GM19463 (cell line): Measurements from ENCODE around the gene RGR.
"Not testable (repeated sequence)": the region's sequence is repeated elsewhere in the genome, so short reads cannot be mapped to it uniquely, and the experiment has no call there.

ENCODE experiments used
- ATAC-seq: cut with Tn5 transposase; IDR thresholded peaks from one replicate; pipeline ENCODE4 v1.9.1; 2021; ENCODE audit warnings: mild to moderate bottlenecking, moderate library complexity; ENCODE audit not compliant: unreplicated experiment

The RGR gene

DNA sequence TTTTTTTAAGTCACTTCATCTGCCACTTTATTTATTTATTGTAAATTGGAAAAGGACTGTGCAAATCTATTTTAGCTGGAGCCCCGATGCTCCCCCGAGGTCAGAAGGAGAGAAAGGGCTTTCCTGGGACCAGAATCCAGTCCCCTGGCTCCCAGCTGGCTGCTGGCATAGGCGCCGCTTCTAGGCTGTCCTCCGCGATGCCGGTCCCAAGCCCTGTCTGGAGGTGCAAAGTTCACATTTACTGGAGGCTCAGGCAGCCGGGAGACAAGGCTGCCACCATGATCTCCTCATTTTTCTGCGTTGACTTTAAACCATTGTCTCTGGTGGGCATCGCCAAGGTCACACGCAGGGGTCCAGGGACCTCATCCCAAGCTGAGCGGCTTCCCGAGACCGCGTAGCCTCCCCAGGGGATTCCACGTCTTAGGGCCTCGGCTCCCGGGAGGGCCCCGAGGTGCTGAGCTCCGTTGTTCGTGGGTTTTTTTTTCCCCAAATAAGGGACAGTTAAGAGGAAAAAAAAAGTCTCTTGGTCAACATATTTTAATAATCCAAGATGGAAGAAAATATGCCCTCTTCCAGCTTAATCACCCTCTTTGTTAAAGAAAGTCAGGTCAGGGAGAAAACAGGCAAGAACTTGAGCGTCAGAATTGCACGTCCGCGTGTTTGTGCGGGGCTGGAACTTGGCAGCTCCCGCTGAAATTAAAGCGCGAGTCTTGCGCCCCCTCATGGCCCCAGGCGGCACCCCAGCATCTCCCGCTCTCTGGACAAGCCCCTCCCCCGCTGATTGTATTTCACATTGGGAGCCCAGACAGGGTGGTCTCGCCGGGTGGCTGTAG is 11.9 kb downstream of the RGR start:
- ATAC-seq = no peak

- no peak for ATAC-seq
Measured at GRCh38 chr10:84257343-84258020, 12.6 kb downstream of the RGR start.

- no peak for ATAC-seq
Measured at GRCh38 chr10:84258034-84258695, 13.3 kb downstream of the RGR start.

DNA sequence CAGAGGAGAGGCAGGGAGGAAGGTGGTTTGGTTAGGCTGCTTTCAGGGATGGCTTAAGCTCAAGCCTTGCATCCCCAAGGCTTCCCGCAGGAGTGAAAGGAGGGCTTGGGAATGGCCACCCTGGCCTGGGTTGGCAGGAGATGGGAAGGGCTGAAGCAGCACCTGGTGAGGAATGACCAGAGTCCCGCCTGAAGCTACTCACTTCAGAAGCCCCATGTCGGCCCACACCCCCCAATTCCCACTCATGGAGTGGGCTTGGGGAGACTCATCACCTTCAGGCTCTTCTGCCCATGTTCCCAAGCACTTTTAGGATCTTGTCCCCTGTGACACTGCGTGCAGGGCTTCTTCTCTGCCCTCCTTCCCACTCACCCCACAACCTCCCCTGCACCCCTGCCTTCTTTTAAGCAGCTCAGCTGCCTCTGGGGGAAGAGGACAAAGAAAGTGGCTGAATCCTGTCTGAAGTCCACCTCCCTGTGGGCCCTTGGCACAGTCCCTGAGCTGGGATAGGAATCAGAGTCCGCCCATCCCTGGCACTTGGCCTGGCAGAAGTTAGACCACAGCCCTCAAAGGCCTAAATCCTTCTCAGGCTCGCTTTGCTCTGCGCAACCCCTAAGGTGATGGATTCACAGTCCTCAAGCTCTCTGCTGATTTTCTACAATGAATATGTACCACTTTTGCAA is 16.5 kb downstream of the RGR start:
- no peak for ATAC-seq

GRCh38 chr10:84262190-84262956 is 17.5 kb downstream of the RGR start:
- ATAC-seq = no peak

DNA sequence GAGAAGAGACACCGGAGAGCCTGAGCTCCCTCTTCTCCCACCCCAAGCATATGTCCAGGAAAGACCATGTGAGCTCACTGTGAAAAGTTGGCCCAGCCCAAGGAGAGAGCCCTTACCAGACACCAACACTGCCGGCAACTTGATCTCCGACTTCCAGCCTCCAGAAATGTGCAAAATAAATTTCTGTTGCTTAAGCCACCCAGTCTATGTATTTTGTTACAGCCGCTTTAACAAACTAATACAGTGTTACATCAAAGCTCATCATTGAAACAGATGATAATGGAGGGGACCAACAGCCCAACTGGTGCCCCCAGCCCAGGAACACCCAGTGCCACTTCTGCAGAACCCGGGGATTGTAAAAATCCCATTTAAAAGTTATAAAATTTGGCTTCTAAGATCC is 18.9 kb downstream of the RGR start:
- no peak for ATAC-seq

- peak; percentile 95 for ATAC-seq
Measured at GRCh38 chr10:84264611-84265141, 19.8 kb downstream of the RGR start.

GRCh38 chr10:84265418-84265817 is 20.6 kb downstream of the RGR start:
- ATAC-seq = no peak

- ATAC-seq = peak; percentile 46
Measured at GRCh38 chr10:84267503-84268126, 22.8 kb downstream of the RGR start.

DNA sequence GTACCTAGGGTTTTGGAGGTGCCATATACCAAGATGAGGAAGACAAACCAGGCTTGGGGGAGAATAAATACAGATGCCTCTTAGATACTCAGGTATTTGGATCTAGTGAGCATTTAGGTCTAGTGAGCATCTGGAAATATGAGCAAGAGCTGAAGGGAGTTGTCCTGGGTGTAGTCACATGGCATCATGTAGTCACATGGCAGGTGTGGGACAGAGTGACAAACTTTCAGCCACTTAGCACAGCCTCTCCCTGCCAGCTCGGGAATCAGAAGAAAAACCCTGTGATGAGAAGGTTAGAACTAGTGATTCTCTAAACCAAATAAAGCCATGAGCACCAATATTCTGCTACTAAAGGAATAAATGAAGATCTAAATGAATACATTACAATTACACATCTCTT is 24.3 kb downstream of the RGR start:
- no peak for ATAC-seq

DNA sequence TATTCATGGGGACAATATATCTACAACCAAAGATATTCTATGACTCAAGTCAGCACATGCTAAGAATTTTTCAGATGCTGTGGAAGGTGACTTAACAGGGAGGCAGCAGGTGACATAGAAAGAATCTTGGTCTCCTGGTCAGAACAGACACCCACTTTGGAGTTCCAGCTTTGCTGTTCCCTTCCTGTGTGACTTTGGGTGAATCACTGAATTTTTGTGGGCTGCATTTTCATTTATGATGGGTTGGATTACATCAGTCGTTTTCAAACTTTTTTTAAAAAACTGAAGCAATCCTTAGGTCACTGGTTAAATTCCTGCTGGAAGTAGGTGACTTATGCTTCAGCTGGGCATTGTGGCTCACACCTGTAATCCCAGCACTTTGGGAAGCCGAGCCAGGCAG is 24.9 kb downstream of the RGR start:
- no peak for ATAC-seq

DNA sequence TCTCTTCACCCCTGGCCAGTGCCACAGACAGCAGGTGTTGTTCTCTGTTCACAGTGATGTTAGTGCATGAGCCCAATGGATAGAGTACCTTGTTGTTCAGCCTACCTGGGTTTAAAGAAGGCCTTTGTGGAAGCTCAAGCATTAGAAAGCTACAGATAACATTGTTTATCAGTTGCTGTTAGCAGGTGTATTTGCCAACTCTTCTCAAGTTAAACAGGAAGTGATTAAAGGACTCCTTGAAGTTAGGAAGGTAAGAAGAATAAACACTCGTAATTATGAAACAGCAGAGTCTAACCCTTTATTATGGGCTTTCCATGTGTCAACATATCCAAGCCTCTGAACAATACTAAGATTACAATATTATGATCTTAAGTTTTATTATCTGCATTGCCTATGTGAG is 25.9 kb downstream of the RGR start:
- ATAC-seq = no peak

DNA sequence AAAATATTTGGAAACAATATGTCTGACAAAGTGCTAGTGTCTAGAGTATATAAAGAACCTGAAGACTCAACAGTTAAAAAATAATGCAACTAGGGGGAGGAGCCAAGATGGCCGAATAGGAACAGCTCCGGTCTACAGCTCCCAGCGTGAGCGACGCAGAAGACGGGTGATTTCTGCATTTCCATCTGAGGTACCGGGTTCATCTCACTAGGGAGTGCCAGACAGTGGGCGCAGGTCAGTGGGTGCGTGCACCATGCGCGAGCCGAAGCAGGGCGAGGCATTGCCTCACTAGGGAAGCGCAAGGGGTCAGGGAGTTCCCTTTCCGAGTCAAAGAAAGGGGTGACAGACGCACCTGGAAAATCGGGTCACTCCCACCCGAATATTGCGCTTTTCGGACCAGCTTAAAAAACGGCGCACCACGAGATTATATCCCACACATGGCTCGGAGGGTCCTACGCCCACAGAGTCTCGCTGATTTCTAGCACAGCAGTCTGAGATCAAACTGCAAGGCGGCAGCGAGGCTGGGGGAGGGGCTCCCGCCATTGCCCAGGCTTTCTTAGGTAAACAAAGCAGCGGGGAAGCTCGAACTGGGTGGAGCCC is 35.1 kb downstream of the RGR start:
- ATAC-seq = not testable (repeated sequence)

DNA sequence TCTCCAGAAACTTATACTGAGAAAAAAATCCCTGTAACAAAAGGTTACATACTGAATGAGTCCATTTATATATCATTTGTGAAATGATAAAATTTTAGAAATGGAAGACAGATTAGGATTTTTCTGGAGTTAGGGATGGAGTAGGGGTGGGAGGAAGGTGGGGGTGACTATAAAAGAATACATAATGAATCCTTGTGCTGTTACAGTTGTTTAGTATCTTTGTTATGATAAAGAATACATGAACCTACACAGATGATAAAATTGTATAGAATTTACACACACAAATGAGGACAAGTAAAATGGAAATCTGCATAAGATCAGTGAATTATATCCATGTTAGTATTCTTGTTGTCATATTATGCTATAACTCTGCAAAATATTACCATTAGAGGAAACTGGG is 41.8 kb downstream of the RGR start:
- ATAC-seq = no peak

DNA sequence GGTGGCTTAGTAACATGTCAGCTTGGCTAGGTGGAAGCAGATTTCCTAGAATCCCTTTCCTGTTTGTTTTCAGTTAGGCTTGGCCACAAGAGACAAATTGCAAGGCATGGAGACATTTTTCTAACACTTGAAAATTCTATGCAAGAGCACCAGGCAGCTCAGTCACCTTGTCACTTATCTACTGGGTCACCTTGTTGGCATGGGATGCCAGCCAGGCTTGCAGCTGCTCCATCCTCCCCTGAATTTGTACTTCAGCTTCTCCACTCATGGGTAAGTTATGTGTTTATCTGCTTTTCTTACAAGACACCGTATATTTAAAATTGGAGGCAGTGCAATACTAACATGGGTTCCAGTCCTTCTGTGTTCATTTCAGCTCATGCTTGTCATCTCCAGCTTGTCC is 43.3 kb downstream of the RGR start:
- no peak for ATAC-seq

DNA sequence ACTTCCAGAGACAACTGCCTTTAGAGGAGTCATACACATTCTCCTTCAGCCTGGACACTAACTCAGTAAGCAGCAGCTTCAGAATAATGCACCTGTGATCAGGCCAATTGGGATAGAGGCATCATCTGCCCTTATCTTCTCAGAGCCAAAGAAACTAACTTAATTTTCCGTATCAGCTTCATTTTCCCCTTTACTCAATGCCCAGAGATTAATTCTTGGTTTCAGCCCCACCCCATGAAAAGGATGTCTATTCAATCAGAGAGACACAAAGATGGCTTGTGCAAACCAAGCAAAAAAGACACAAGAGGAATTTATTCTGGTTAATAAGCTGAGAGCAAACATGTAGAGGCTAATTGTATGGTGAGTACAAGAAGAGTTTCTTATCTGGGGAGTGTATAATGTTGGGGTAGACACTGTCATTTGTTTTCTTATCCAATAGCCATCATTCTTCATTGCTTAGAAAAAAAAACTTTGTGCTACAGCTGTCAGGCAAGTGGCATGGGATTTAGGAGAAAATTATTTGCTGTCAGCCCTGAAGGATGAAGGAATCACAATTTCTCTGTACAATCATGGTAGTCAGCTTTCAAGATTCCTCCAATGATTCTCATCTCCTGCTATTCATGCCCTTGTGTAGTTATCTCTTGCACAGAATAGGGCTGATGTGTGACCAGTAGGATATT is 44.8 kb downstream of the RGR start:
- ATAC-seq = no peak

DNA sequence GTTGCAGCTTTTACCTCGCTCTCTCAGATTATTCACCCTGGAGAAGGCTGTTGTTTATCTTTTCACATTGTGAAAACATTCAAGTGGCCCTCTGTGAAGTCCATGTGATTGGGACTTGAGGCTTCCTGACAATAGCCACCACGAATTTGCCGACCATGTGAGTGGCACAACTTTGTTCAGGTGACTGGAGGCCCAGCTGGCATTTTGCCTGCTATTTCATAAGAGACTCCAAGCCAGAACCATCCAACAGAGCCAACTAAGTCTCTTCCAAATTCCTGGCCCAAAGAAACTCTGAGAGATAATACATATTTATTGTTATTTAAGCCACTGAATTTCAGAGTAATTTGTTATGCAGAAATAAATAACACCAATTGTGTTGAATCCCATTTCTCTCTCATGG is 45.4 kb downstream of the RGR start:
- ATAC-seq = no peak

- no peak for ATAC-seq
Measured at GRCh38 chr10:84291384-84291783, 46.5 kb downstream of the RGR start.

DNA sequence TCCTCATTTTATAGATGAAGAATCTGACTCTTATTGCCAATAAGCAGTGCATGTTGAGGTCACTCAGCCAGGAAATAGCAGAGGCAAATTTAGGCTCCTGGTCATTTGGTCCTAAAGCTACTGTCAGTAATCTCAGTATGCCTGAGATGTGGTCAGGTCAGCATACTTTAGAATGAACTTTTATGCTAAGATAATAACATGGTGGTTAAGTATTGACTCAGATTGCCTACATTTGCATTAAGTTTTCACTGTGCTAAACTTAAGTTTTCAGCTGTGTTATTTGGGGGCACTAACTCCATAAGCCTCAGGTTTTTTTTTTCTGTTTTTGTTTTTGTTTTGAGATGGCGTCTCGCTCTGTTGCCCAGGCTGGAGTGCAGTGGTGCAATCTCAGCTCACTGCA is 47.6 kb downstream of the RGR start:
- peak; percentile 39 for ATAC-seq
